HepG2 (cell line): ENCODE measurements around the gene BCAM. TPM values are rescaled to one million over a fixed set of nuclear protein-coding genes. Genes with fewer than 3 reads are reported as not detected.

Source experiments
- HMG20B ChIP-seq: conservative IDR thresholded peaks from 2 replicates; pipeline ENCODE4 v1.6.1; 2016; ENCODE audit warnings: missing genetic modification reagents, missing compliant biosample characterization
- REST ChIP-seq, 2 experiments: IDR thresholded peaks; 2 replicates each; pipeline ENCODE4 v1.6.1; 2011 to 2012; ENCODE audit warnings: low read length in 2 of 2, borderline replicate concordance in 1 of 2, low read depth in 1 of 2, mild to moderate bottlenecking in 1 of 2, moderate library complexity in 1 of 2
- ZHX2 ChIP-seq, 2 experiments: sonication (generic) in 1 of 2; formaldehyde crosslinking in 1 of 2; IDR thresholded peaks; 2 replicates each; pipeline versions ENCODE4 v1.6.1 to v1.9.0; 2014 to 2022; ENCODE audit warnings: antibody characterized with exemption in 1 of 2, borderline replicate concordance in 1 of 2, inconsistent platforms in 1 of 2, low read depth in 1 of 2, missing genetic modification reagents in 1 of 2
- ZMYM3 ChIP-seq: sonication (generic); formaldehyde crosslinking; IDR thresholded peaks from 2 replicates; pipeline ENCODE4 v1.5.1; 2020; ENCODE audit warnings: mild to moderate bottlenecking, missing genetic modification reagents
- polyA plus RNA-seq, 8 experiments: library from polyadenylated mRNA; depleted of rRNA in 3 of 8; stranded (reverse) in 7 of 8; unstranded in 1 of 8; fragments of >200 nt; fragmentation: Illumina TruSeq in 4 of 8; extraction: Trizol in 4 of 8; gene quantifications; 2 replicates each; pipeline versions ENCODE4 v1.2.1 to v1.2.3, GENCODE V29; 2011 to 2016; ENCODE audit warnings: low read depth in 4 of 8, missing spikeins in 1 of 8, mixed read lengths in 1 of 8; ENCODE audit not compliant: insufficient read depth in 1 of 8
- total RNA-seq, 5 experiments: library from RNA; depleted of rRNA; stranded (reverse); fragments of >200 nt; fragmentation: Illumina TruSeq; extraction: Trizol; gene quantifications; 2 replicates each; pipeline ENCODE4 v1.2.3, GENCODE V29; 2016; ENCODE audit warnings: low read depth in 1 of 5

The BCAM gene
- total and polyA plus RNA-seq, 2 of the 13 experiments (the other 11 are each of a cell fraction or from before 2014, with no cell fraction given), result 51.2 to 62.7 TPM

GRCh38 chr19:44765033-44765948 lies 43.6 kb upstream of the BCAM start (continued):
- peak in 1 of 2 experiments; percentile 45; a peak in 1 of 4 replicates for TF ChIP-seq REST (IDR thresholded peaks at IDR 0.05; ENCODE audit: borderline replicate concordance in 1 of 2, low read depth in 1 of 2, low read length in 2 of 2)
- peak; percentile 98 for TF ChIP-seq ZMYM3 (CRISPR knock-in tag)
- no peak for TF ChIP-seq ZHX2 (IDR thresholded peaks at IDR 0.05; ENCODE audit: low read depth)
- no peak for TF ChIP-seq ZHX2 (CRISPR knock-in tag; IDR thresholded peaks at IDR 0.05; ENCODE audit: borderline replicate concordance)
- TF ChIP-seq HMG20B, result peak; percentile 65; the same call in 1 of the 2 replicates
